ENCODE data around the gene SLC16A2.
A peak's percentile ranks its signal among the peaks of the same experiment; 100 is the strongest.
"Not testable (repeated sequence)": the region's sequence is repeated elsewhere in the genome, so short reads cannot be mapped to it uniquely, and the experiment has no call there.

Gene SLC16A2

GRCh38 chrX:74510401-74510800 is 89.1 kb downstream of the SLC16A2 start:
- no peak for DNase-seq

GRCh38 chrX:74511704-74512103 is 90.4 kb downstream of the SLC16A2 start:
- DNase-seq = no peak

DNA sequence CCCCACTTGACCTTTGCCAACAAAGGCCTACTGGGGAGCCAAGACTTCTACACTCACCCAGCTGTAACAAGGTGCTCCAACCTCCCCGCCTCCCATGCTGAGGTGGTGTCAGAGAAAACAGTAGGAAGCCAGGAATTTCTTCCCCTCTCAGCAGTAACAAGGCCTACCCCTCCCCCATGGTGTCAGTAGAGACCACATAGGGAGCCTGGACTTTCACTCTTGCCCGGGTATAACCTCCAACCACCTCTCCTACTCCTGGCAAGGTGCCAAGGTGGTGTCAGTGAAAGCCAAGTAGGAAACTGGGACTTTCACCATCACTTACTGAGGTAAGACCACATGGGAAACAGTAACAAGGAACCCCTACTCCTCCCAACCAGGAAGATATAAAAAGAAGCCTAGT is 93.1 kb downstream of the SLC16A2 start:
- peak; percentile 0 for DNase-seq

DNA sequence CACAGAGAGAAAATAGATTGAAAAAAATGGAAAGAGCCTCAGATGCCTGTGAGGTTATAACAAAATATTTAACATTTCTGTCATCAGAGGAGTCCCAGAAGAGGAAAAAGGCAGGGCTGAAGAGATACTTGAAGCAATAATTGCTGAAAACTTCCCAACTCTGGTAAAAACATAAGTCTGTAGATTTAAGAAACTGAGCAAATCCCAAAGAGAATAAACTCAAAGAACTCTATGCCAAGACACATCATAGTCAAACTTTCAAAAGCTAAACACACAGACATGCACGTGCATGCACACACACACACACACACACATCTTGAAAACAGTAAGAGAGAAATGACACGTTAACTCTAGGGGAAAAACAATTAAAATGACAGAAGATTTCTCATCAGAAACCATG is 94.1 kb downstream of the SLC16A2 start:
- no peak for DNase-seq

DNA sequence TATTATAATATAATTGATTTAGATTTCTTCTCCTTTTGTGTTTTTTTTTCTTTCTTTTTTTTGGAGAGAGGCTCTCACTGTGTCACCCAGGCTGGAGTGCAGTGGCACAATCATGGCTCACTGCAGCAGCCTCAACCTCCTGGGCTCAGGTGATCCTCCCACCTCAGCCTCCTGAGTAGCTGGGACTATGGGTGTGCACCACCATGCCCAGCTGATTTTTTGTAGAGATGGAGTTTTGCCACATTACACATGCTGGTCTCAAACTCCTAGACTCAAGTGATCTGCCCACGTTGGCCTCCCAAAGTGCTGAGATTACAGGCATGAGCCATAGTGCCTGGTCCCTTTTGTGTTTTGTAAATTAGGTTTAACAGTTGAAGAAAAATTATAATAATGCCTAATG is 94.7 kb downstream of the SLC16A2 start:
- not testable (repeated sequence) for DNase-seq

DNA sequence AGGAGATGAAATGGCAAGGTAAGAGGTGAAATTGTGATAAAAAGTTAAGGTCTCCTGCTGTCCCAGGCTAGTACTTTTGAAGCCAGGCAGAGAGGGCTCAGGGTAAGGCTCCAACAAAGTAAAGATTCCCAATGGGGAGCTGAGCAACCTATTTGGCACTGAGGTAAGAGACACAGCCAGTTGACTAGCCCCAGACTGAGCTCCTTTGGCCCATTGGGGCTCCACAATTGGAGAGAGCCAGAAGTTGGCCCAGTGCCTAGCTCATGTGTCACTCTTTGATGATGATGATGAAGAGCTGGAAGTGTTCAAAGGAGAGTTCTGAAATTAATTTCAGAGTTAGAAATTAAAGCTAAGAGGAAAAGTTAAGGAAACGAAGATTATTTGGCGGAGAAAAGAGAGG is 98.6 kb downstream of the SLC16A2 start:
- no peak for DNase-seq

DNA sequence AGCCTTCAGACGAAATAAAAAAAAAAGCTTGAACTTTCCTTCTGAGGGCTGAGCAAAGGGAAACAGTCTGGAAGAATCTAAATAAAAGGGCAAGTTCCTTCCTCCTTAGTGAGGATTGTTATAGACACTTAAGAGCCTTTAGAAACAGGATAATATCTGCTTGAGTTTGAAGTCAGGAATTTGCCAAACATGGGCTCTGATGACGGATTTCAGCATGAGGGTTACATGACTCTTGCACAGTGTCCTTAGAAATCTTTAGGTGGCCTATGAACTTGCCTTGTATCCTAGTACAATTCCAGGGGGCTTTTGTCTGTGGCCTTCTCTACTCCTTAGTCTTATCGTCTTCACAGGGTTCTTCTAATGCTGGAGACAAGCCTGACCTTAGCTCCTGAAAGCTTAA is 99.0 kb downstream of the SLC16A2 start:
- no peak for DNase-seq

- no peak for DNase-seq
Measured at GRCh38 chrX:74520896-74521295, 99.6 kb downstream of the SLC16A2 start.

- DNase-seq = no peak
Measured at GRCh38 chrX:74521961-74522751, 100.9 kb downstream of the SLC16A2 start.

- no peak for DNase-seq
Measured at GRCh38 chrX:74523224-74523623, 101.9 kb downstream of the SLC16A2 start.

- no peak for DNase-seq
Measured at GRCh38 chrX:74523870-74524735, 102.8 kb downstream of the SLC16A2 start.

- DNase-seq = no peak
Measured at GRCh38 chrX:74525116-74525515, 103.8 kb downstream of the SLC16A2 start.

DNA sequence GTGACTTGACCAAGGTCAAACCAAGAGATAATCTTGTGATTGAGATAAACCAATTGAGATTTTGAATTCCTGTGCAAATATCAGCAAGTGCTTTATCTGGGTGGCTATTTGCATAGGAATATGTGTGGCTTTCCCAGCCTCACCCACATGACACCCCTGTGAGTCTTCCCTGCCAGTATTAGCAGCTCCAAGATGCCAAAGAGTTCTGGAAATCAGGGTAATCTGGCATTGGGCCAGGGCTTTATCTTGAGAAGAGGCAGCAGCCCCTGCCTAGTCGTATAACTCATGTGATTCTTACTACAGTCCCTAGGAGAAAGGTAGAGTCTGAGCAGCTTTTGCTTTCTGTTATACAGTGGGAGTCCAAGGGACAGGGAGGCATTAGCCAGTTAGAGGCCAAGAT is 105.5 kb downstream of the SLC16A2 start:
- DNase-seq = no peak

DNA sequence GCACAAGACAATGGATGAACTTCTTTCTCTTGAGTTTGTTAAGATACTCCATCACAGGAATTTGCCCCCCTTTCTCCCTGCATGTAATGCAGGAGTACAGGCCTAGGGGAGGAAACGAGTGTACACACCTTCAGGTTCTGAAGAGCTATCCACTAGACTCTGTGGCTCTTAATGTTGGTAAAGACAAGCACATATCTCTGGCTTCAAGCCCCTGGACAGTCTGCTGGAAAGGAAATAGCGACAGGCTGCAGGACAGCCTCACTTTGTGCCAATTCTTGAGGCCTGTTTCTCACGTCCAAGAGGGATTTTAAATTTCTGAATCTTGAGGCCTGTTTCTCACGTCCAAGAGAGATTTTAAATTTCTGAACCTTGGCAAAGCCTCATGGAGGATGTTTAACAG is 106.1 kb downstream of the SLC16A2 start:
- no peak for DNase-seq

DNA sequence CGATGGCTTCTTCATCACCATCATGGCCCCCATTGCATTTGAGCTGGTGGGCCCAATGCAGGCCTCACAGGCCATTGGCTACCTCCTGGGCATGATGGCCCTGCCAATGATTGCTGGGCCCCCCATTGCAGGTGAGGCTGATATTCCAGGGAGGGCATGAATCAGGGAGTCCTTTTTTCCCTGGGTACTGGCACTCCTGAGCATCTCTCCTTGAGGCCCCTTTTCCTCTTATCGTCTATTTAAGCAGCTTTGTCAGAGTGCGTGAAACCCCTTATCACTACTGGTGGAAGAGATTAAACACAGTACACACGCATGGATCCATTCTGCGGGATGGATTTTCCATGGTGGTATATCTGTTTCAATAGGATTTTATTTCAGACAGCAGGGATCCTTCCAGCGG is 108.0 kb downstream of the SLC16A2 start:
- no peak for DNase-seq

DNA sequence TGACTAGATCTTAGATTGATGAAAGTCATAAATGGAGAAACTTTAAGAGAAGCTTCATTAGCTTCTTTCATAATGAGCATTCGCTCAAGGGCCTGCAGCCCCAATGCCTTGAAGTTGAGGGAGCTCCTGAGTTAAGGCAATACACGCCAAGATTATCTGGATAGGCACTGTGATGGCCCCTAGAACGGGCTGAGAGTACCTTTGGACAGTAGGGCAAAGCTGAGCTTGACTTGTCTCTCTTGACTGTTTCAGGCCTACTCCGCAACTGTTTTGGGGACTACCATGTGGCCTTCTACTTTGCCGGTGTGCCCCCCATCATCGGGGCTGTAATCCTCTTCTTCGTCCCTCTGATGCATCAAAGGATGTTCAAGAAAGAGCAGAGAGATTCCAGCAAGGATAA is 109.8 kb downstream of the SLC16A2 start:
- no peak for DNase-seq

DNA sequence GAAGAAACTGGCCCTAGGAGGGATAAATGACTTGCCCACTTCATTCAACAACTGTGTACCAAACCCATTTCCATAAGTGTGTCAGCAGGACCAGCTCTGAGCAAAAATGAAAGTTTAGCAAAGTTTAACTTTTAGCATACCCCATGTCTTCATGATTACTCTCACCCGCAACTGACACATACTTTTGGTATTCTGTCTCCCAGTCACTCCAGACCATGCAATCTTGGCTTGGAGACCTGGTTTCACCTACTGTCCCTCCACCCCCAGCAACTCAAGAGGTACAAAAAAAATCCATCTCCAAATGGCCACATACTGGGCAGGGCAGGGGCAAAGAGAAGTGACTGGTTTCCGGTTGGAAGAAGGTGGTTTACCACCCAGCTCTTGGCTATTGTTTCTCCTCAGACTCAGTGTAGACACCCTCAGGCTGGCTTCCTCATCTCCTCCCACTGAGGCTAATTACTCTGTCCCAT is 113.3 kb downstream of the SLC16A2 start:
- peak; percentile 3 for DNase-seq

DNA sequence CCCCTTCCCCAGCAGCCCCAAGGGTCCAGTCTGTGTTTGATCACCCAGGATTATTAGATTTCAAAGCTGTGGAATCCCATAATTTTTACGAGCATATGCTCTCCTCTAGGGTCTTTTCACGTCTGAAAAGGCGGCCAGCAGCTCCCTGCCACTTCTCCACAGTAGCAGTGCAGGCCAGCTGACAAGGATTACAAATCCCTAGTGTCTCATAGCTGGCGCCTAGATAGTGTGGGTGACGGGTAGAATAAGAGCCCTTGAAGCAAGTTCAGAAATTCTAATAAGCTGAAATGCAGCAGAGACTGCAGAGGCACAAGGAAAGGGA is 113.8 kb downstream of the SLC16A2 start:
- no peak for DNase-seq

DNA sequence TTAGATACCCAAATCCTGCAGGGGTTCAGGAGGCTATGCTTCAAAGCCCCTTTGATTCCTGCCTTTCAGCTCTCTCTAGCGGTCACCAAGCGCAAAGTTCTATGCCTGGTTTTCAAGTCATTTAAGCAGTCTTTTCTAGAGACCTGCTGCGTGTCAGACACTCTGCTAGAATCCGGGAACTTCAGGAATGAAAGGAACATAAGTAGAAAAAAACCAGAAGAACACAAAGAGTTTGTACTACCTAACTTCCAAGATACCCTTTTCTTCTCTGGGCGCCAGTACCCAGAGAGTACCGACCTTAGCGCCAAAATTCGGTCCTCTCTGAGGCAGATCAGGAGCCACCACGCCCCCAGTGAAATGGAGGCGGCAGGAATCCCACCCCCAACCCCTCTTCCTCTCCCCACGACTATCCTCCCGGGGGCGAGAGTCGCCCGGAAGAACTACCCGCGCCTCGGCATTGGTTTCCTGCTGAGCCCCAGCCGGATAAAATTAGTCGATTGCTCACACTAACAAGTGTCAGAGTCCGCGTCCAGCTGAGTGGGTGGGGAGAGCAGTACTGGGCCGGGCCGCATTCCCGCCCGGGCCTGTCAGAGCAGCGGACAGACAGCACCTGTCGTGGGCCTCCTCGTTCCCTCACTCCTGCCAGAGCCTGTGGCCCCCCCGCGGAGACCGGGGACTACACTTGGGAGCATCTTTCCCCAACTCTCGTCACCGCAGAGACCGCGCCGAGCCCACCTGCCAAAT is 114.3 kb downstream of the SLC16A2 start:
- peak; percentile 59 for DNase-seq

GRCh38 chrX:74536152-74536831 is 115.0 kb downstream of the SLC16A2 start:
- peak; percentile 86 for DNase-seq

DNA sequence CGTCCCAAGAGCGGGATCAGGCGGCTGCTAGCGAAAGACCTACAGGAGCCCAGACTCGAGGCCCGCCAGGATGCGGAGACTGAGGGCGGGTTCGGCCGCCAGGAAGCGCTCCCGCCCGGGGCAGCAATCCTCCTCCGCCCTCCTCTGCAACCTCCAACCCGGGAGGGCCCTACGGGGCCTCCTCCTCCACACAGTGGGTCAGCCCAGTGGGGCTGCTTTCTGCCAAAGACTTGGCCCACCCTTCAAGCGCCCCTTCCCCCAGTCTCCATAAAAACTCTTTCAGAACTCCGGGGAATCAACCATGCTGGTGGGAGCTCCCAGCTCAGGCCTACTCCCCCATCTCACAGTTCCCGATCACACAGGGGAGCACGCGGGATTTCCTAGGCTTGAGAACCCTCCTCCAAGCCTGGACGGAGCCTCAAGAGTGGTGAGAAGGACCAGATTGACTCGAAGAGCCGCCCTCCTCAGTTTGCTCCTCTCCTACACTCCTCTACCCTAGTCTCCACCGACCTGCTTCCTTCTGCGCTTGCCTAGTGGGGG is 115.6 kb downstream of the SLC16A2 start:
- no peak for DNase-seq

- DNase-seq = no peak
Measured at GRCh38 chrX:74540635-74541249, 119.4 kb downstream of the SLC16A2 start.

All from NCI-H69 (cell line).